AG10803 (cell line): ENCODE measurements around the gene S100A6.
"Not testable (repeated sequence)": the region's sequence is repeated elsewhere in the genome, so short reads cannot be mapped to it uniquely, and the experiment has no call there.

Experiments used
- DNase-seq: peaks from one replicate; pipeline ENCODE4 v3.0.0; 2010; ENCODE audit warnings: low read depth
- H3K4me3 ChIP-seq: 2 replicates; pipeline ENCODE4 v1.5.1; 2011; ENCODE audit warnings: mild to moderate bottlenecking, low read length, control low read depth
- TF ChIP-seq, protein P1 (sequence below): conservative IDR thresholded peaks from 2 replicates; pipeline ENCODE4 v1.5.1; 2011; ENCODE audit warnings: mild to moderate bottlenecking, low read length, control low read depth, inconsistent platforms

Gene S100A6

GRCh38 chr1:153531638-153532037, 4.2 kb downstream of the S100A6 start:
- no peak for DNase-seq
- TF ChIP-seq, protein P1, sequence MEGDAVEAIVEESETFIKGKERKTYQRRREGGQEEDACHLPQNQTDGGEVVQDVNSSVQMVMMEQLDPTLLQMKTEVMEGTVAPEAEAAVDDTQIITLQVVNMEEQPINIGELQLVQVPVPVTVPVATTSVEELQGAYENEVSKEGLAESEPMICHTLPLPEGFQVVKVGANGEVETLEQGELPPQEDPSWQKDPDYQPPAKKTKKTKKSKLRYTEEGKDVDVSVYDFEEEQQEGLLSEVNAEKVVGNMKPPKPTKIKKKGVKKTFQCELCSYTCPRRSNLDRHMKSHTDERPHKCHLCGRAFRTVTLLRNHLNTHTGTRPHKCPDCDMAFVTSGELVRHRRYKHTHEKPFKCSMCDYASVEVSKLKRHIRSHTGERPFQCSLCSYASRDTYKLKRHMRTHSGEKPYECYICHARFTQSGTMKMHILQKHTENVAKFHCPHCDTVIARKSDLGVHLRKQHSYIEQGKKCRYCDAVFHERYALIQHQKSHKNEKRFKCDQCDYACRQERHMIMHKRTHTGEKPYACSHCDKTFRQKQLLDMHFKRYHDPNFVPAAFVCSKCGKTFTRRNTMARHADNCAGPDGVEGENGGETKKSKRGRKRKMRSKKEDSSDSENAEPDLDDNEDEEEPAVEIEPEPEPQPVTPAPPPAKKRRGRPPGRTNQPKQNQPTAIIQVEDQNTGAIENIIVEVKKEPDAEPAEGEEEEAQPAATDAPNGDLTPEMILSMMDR = no peak
- H3K4me3 ChIP-seq = no peak overlapping the region

DNA sequence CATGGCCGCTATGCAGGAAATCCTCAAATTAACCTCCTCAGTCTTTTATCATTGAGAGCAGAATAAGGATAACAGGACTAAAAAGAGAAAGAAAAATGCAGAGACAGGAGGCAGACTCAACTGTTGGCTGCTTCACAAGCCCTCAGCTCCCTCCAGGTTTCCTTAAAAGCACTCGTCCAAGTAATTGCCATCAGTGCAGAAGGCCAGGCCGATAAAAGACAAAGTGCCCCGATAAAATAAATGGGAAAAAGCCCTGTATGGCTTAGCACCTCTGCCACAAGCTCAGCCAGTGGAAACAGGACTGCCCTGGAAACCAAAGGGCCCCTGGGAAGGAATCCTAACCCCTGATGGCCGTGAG, 8.1 kb downstream of the S100A6 start:
- DNase-seq = no peak
- no peak overlapping the region for H3K4me3 ChIP-seq
- TF ChIP-seq, protein P1 = no peak

GRCh38 chr1:153527023-153527682, 8.6 kb downstream of the S100A6 start:
- no peak for DNase-seq

GRCh38 chr1:153526132-153526543, 9.7 kb downstream of the S100A6 start:
- TF ChIP-seq, protein P1 = no peak
- H3K4me3 ChIP-seq = no peak overlapping the region
- no peak for DNase-seq

More at GRCh38 chr1:153527023-153527682, 8.6 kb downstream of the S100A6 start:
- TF ChIP-seq, protein P1 = no peak
- H3K4me3 ChIP-seq = no peak overlapping the region

DNA sequence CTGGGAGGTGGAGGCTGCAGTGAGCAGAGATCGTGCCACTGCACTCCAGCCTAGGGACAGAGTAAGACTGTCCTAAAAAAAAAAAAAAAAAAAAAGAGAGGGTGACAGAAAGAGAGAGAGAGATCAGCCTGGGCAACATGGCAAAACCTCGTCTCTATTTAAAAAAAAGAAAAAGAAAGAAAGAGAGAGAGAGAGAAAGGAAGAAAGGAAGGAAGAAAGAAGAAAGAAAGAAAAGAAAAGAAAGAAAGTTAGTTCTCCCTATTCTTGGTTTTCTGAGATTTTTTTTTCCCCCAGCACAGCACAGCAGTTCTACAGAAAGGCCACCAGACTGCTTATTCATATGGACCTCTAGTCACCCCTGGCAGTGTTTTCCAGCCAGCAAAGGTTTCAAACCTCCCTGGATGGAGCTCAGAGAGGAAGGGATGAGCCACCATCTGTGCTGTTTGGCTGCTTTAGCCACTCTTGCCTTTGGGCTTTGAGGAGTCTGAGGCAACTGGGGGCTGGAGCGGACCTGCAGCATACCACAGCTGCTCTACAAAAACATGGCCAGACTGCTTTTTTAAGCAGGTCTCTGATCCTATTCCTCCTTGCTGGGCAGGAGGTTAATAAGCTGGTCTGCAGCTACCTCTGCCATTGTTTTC, 10.6 kb downstream of the S100A6 start:
- no peak for DNase-seq
- H3K4me3 ChIP-seq = no peak overlapping the region
- TF ChIP-seq, protein P1 = no peak

DNA sequence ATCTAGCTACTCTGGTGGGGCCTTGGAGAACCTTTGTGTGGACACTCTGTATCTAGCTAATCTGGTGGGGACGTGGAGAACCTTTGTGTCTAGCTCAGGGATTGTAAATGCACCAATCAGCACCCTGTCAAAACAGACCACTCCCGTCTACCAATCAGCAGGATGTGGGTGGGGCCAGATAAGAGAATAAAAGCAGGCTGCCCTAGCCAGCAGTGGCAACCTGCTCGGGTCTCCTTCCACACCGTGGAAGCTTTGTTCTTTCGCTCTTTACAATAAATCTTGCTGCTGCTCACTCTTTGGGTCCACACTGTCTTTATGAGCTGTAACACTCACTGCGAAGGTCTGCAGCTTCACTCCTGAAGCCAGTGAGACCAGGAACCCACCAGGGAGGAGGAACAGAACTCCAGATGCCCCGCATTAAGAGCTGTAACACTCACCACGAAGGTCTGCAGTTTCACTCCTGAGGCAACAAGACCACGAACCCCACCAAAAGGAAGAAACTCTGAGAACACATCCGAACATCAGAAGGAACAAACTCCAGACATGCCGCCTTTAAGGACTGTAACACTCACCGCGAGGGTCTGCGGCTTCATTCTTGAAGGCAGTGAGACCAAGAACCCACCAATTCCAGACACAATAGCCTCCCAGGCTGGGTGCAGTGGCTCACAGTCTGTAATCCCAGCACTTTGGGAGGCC, 13.3 kb downstream of the S100A6 start:
- H3K4me3 ChIP-seq, DNase-seq: not testable (repeated sequence)

DNA sequence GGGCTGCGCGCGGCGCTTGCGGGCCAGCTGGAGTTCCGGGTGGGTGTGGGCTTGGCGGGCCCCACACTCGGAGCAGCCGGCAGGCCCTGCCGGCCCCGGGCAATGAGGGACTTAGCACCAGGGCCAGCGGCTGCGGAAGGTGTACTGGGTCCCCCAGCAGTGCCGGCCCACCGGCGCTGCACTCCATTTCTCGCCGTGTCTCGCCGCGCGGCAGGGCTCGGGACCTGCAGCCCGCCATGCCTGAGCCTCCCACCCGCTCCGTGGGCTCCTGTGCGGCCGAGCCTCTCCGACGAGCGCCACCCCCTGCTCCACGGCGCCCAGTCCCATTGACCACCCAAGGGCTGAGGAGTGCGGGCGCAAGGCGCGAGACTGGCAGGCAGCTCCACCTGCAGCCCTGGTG, 14.0 kb downstream of the S100A6 start:
- not testable (repeated sequence) for DNase-seq, H3K4me3 ChIP-seq

GRCh38 chr1:153520818-153521476, 14.8 kb downstream of the S100A6 start:
- TF ChIP-seq, protein P1 = no peak
- H3K4me3 ChIP-seq = no peak overlapping the region
- no peak for DNase-seq

DNA sequence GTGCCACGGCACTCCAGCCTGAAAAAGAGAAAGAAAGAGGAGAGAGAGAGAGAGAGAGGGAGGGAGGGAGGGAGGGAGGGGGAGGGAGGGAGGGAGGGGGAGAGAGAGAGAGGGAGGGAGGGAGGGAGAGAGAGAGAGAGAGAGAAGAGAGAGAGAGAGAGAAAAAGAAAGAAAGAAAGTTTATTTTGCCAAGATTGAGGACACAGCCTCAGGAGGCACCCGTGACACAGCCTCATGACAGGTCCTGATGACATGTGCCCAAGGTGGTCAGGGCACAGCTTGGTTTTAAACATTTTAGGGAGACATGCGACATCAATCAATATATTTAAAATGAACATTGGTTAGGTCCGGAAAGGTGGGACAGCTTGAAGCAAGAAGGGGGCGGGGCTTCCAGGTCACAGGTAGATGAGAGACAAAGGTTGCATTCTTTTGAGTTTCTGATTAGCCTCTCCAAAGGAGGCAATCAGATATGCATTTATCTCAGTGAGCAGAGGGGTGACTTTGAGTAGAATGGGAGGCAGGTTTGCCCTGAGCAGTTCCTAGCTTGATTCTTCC, 15.6 kb downstream of the S100A6 start:
- DNase-seq, H3K4me3 ChIP-seq: not testable (repeated sequence)
